Hepatocyte (in vitro differentiated cells): ENCODE data around the gene LRBA.

Experiments
- EZH2 ChIP-seq: fragments of 200-600 bp; sonication (generic); IDR thresholded peaks from 2 replicates; pipeline ENCODE4 v1.6.1; 2016; ENCODE audit warnings: antibody characterized with exemption, mild to moderate bottlenecking, borderline replicate concordance
- TF ChIP-seq, protein P1 (sequence below): fragments of 200-600 bp; sonication (generic); IDR thresholded peaks from 2 replicates; pipeline ENCODE4 v1.5.1; 2016; ENCODE audit warnings: antibody characterized with exemption, mild to moderate bottlenecking; ENCODE audit not compliant: poor library complexity

DNA sequence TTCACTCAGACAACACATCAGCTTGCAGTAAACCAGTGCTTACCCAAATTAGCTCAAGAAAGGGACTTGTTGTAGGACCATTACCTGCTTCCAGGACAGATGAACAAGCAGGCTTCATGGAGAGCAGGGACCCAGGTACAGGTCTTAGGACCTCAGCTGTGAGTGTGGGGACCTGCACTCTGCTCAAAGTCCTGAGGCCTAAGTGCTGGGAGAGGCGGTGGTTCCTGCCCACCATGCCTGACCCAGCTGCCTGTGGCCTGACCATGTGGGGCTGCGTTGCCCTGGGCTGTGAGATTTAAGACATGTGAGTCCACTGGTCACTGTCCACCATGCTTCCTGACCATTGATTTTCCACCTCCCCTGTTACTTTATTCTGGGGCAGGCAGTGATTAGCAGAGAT is 796.6 kb downstream of the LRBA start:
- TF ChIP-seq, protein P1, sequence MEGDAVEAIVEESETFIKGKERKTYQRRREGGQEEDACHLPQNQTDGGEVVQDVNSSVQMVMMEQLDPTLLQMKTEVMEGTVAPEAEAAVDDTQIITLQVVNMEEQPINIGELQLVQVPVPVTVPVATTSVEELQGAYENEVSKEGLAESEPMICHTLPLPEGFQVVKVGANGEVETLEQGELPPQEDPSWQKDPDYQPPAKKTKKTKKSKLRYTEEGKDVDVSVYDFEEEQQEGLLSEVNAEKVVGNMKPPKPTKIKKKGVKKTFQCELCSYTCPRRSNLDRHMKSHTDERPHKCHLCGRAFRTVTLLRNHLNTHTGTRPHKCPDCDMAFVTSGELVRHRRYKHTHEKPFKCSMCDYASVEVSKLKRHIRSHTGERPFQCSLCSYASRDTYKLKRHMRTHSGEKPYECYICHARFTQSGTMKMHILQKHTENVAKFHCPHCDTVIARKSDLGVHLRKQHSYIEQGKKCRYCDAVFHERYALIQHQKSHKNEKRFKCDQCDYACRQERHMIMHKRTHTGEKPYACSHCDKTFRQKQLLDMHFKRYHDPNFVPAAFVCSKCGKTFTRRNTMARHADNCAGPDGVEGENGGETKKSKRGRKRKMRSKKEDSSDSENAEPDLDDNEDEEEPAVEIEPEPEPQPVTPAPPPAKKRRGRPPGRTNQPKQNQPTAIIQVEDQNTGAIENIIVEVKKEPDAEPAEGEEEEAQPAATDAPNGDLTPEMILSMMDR, result no peak
- no peak for TF ChIP-seq EZH2
